22Rv1 (cell line): ENCODE data around the gene ANXA4.

Source experiments
- H3K27ac ChIP-seq: fragments of 450-650 bp; 2 replicates; pipeline ENCODE4 v1.5.1; 2017
- ZFX ChIP-seq: fragments of 450-650 bp; IDR thresholded peaks from 2 replicates; pipeline ENCODE4 v1.6.1; 2017; ENCODE audit warnings: antibody characterized with exemption, borderline replicate concordance
- TF ChIP-seq, protein P1 (sequence below): fragments of 450-650 bp; IDR thresholded peaks from 2 replicates; pipeline ENCODE4 v1.5.1; 2017; ENCODE audit warnings: mild to moderate bottlenecking

The ANXA4 gene

DNA sequence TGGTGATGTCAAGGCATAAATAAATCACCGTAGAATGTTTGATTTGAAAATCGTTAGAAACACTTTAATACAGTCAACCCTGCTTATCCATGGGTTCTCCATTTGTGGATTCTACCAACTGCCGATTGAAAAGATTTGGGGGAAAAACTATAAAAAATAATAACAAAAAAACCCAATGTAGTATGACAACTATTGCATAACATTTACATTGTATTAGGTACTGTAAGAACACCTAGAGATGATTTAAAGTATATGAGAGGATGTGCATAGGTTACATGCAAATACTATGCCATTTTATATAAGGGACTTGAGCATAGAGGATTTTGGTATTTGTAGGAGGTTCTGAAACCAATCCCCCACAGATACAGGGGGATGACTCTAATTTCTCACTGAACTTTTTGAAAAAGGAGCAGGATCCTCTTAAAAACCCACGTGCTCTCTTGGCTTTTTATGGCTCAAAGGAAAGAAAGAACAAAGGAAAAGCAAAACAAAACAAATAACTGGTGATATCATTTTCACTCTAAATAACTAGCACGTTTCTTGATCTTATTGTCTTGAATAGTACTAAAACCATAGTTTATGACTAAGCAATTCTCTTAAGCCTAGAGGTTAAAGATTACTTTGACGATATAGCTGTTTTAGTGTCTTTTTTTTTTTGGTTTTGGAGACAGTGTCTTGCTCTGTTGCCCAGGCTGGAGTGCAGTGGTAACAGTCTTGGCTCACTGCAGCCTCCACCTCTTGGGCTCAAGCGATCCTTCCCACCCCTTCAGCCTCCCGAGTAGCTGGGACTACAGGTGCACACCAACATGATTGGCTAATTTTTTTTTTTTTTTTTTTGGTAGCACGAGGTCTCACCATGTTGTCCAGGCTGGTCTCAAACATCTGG is 104.5 kb downstream of the ANXA4 start:
- H3K27ac ChIP-seq = no peak overlapping the region

DNA sequence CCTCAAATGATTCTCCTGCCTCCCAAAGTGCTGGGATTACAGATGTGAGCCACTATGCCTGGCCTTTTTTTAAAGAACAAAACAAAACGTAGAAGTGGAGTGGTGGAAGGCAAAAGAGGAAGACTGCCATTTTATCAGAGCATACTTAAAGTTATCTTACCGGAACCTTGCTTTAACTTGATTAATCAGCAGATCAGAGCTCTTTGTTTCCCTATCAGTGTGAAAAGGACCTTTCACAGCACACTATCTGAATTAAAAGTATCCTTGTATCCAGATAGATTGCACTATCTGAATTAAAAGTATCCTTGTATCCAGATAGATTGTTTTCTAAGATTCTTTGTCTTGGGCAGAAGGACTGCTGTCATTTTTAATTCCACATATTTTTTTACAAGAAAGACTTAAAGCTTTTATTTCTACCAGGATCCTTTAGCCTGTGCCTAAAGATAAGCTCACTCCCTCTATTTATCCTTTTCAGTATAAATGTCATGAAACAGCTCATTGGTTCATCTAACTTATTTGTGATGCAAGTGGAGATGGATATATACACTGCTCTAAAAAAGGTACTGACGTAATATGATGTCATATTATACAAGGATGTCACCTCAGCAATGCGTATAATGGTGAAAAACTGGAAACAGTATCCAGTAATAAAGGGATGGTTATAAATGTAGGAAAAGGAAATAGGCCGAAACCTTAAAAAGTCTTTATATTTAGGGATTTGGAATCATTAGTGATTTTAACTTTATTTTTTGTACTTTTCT is 105.3 kb downstream of the ANXA4 start:
- TF ChIP-seq, protein P1, sequence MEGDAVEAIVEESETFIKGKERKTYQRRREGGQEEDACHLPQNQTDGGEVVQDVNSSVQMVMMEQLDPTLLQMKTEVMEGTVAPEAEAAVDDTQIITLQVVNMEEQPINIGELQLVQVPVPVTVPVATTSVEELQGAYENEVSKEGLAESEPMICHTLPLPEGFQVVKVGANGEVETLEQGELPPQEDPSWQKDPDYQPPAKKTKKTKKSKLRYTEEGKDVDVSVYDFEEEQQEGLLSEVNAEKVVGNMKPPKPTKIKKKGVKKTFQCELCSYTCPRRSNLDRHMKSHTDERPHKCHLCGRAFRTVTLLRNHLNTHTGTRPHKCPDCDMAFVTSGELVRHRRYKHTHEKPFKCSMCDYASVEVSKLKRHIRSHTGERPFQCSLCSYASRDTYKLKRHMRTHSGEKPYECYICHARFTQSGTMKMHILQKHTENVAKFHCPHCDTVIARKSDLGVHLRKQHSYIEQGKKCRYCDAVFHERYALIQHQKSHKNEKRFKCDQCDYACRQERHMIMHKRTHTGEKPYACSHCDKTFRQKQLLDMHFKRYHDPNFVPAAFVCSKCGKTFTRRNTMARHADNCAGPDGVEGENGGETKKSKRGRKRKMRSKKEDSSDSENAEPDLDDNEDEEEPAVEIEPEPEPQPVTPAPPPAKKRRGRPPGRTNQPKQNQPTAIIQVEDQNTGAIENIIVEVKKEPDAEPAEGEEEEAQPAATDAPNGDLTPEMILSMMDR = no peak
- no peak for TF ChIP-seq ZFX
- H3K27ac ChIP-seq = no peak overlapping the region

More for the DNA sequence above, 104.5 kb downstream of the ANXA4 start:
- no peak for TF ChIP-seq ZFX
- TF ChIP-seq, protein P1 = no peak

DNA sequence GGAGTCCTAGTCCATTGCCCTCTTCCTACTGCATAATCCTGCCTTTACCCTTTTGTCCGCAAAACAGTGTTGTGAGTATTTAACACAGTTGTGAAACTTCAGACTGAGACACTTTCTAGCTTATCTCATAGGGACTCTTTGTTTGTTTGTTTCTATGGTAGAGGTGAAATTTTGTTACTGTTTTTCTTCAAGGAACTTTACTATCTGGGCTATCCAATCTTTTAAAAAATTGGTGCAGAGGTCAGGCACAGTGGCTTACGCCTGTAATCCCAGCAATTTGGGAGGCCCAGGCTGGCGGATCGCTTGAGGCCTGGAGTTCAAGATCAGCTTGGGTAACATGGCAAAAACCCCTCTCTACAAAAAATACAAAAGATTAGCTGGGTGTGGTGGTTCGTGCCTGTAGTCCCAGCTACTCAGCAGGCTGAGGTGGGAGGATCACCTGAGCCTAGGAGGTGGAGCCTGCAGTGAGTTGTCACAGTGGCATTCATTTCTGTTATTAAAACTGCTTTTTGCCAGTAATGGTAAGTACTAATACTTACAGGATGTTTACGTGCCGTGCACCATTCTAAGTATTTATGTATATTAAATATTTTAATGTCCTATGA is 106.4 kb downstream of the ANXA4 start:
- H3K27ac ChIP-seq = no peak overlapping the region

DNA sequence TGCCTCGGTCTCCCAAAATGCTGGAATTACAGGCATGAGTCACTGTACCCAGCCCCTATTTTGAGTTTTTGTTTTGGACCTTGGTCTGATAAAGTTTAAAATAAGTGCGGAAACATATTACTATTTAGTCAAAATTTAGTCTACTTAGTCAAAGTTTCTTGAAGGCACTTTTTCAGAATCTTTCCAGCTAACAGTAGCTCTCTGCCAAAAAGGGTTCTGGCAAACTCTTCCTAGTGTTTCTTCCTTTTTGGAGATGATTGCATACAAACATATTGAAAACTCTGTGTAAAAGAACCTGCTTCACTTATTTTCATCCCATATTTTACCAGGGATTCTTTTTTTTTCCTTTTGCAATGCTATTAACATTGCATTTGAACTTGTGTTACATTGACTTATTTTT is 116.3 kb downstream of the ANXA4 start:
- no peak overlapping the region for H3K27ac ChIP-seq
- no peak for TF ChIP-seq ZFX

More for the DNA sequence above, 106.4 kb downstream of the ANXA4 start:
- no peak for TF ChIP-seq ZFX
- TF ChIP-seq, protein P1 = no peak

DNA sequence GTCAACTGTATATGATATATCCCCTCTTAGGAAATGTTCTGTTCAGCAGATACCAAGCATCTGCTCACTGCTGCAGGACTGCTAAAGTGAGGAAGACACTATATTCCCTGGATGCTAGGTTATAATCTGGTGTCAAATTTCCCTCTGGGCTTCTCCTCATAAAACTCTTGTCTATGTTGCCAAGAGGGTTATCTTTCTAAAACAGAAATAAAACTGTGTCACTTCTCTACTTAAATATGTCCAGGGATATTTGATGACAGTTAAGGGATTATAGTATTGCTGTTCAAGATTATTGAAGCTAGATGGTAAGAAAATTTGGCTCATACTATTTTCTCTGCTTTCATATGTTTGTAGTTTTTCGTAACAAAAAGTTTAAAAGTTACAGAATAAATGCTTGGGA is 121.4 kb downstream of the ANXA4 start:
- TF ChIP-seq ZFX = no peak
- TF ChIP-seq, protein P1 = no peak
- H3K27ac ChIP-seq = no peak overlapping the region
